COR-L47 (cell line): ENCODE measurements around the gene ATF1.
"Not testable (repeated sequence)": the region's sequence is repeated elsewhere in the genome, so short reads cannot be mapped to it uniquely, and the experiment has no call there.

Experiments
- DNase-seq: peaks from one replicate; lab custom pipeline; 2025; lab: John Stamatoyannopoulos, UW

The ATF1 gene

GRCh38 chr12:50859621-50860310 is 95.9 kb downstream of the ATF1 start:
- no peak for DNase-seq

- DNase-seq: no peak
Measured at GRCh38 chr12:50862316-50862715, 98.4 kb downstream of the ATF1 start.

- DNase-seq: no peak
Measured at GRCh38 chr12:50865266-50865665, 101.4 kb downstream of the ATF1 start.

GRCh38 chr12:50868881-50869280 is 105.0 kb downstream of the ATF1 start:
- DNase-seq: not testable (repeated sequence)
